ENCODE data around the gene PWWP2A.

DNA sequence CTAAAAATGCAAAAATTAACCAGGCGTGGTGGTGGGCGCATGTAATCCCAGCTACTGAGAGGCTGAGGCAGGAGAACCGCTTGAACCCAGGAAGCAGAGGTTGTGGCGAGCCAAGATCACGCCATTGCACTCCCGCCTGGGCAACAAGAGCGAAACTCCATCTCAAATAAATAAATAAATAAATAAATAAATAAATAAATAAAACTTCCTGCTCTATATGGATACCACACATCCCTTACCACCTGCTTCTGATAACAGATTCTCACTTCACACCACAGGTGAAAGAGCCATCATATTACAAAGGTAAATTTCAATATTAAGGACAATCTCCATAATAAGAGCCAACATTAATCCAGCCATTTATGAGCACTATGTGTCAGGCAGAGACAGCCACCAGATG is 9.4 kb upstream of the PWWP2A start:
- no peak for TF ChIP-seq EZH2 (IDR thresholded peaks at IDR 0.05; ENCODE audit: borderline replicate concordance, insufficient read depth, low read depth, low read length, poor library complexity, severe bottlenecking)
- TF ChIP-seq, protein P1, sequence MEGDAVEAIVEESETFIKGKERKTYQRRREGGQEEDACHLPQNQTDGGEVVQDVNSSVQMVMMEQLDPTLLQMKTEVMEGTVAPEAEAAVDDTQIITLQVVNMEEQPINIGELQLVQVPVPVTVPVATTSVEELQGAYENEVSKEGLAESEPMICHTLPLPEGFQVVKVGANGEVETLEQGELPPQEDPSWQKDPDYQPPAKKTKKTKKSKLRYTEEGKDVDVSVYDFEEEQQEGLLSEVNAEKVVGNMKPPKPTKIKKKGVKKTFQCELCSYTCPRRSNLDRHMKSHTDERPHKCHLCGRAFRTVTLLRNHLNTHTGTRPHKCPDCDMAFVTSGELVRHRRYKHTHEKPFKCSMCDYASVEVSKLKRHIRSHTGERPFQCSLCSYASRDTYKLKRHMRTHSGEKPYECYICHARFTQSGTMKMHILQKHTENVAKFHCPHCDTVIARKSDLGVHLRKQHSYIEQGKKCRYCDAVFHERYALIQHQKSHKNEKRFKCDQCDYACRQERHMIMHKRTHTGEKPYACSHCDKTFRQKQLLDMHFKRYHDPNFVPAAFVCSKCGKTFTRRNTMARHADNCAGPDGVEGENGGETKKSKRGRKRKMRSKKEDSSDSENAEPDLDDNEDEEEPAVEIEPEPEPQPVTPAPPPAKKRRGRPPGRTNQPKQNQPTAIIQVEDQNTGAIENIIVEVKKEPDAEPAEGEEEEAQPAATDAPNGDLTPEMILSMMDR (IDR thresholded peaks at IDR 0.05) = no peak

All from B cell (primary cell).